22Rv1 (cell line): Measurements from ENCODE around the gene TFDP1.

ENCODE experiments used
- H3K27ac ChIP-seq: fragments of 450-650 bp; 2 replicates; pipeline ENCODE4 v1.5.1; 2017
- ZFX ChIP-seq: fragments of 450-650 bp; IDR thresholded peaks from 2 replicates; pipeline ENCODE4 v1.6.1; 2017; ENCODE audit warnings: antibody characterized with exemption, borderline replicate concordance
- TF ChIP-seq, protein P1 (sequence below): fragments of 450-650 bp; IDR thresholded peaks from 2 replicates; pipeline ENCODE4 v1.5.1; 2017; ENCODE audit warnings: mild to moderate bottlenecking

Gene TFDP1

DNA sequence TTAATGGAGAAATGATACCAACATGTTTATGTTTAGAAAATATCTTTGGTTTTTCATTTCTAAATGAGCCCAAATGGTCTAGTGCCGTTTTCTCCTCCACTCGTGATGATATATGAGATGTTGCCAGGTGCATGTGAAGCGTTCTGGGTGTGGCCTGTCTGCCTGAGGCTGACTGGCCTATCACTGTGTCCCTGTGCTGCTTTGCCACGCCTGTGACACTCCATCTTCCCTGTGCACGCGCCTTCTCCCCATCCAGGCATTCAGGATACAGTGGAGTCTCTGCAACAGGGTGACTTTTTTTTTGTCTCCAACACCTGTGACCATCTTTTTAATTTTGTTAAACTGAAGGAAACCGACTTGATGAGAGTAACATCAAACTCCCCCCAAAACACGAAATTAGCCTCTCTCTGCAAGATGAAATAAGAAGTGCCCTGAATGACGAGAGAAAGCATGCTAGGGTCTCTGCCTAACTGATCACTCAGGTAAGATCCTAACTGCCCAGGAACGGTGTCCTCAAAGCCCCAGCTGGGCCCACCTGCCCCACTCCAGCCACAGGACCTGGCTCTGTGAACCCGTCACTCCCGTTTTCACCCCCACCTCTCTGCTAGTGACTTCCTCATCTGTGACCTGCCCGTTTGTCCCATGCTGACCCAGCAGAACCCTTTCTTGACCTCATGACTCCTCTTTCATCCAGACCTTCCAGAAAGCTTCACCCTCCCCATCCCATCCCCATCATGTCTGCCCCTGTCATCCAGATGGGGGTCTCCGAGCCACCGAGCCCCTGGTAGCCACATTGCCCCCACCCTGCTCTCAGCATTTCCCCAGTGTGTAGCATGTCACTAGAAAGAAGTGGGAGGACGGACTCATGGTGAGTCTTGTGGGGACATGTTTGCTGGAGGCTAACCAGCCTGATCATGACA, 33.2 kb upstream of the TFDP1 start:
- H3K27ac ChIP-seq, result no peak overlapping the region
- TF ChIP-seq, protein P1, sequence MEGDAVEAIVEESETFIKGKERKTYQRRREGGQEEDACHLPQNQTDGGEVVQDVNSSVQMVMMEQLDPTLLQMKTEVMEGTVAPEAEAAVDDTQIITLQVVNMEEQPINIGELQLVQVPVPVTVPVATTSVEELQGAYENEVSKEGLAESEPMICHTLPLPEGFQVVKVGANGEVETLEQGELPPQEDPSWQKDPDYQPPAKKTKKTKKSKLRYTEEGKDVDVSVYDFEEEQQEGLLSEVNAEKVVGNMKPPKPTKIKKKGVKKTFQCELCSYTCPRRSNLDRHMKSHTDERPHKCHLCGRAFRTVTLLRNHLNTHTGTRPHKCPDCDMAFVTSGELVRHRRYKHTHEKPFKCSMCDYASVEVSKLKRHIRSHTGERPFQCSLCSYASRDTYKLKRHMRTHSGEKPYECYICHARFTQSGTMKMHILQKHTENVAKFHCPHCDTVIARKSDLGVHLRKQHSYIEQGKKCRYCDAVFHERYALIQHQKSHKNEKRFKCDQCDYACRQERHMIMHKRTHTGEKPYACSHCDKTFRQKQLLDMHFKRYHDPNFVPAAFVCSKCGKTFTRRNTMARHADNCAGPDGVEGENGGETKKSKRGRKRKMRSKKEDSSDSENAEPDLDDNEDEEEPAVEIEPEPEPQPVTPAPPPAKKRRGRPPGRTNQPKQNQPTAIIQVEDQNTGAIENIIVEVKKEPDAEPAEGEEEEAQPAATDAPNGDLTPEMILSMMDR, result no peak
- no peak for TF ChIP-seq ZFX

DNA sequence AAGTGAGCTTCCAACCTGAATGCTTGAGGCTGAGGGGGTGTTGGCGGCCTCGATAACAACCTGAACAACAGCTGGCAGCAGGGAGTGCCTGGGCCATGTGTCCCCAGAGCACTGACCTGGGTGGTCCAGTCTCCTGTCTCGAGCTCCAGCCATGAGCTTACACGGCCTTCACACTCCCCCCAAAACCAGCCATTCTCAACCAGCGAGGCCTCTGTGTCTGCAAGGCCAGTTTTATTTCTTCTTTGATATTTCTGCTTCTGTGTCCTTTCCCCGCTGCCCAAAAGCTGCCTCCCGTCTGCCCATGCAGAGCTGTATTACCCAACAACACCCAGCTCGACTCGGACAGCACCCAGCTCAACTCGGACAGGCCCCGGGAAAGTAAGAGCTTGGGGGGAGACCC, 32.5 kb upstream of the TFDP1 start:
- no peak overlapping the region for H3K27ac ChIP-seq
- TF ChIP-seq, protein P1, result no peak
- no peak for TF ChIP-seq ZFX

DNA sequence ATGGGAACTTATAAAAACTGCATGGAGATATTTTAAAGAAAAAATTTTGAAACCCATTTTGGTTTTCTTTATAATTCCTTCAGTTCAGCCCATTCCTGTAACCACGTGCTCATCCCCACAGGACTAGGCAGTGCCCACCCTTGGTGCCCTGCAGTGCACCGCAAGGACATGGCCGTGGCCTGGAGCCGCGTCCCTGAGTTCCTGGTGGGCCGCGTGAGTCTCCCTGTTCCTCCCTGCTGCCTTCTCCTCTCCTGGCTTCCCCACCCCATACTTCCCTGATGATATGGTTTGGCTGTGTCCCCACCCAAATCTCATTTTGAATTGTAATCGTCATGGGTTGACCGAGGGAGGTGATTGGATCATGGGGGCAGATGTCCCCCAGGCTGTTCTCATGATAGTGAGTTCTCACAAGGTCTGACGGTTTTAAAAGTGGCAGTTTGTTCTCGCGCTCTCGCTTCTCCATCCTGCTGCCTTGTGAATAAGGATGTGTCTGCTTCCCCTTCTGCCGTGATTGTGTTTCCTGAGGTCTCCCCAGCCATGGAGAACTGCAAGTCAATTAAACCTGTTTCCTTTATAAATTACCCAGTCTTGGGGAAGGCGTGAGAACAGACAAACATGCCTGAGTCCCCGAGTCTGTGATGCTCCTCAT, 31.6 kb upstream of the TFDP1 start:
- no peak for TF ChIP-seq ZFX
- TF ChIP-seq, protein P1, result no peak
- no peak overlapping the region for H3K27ac ChIP-seq

DNA sequence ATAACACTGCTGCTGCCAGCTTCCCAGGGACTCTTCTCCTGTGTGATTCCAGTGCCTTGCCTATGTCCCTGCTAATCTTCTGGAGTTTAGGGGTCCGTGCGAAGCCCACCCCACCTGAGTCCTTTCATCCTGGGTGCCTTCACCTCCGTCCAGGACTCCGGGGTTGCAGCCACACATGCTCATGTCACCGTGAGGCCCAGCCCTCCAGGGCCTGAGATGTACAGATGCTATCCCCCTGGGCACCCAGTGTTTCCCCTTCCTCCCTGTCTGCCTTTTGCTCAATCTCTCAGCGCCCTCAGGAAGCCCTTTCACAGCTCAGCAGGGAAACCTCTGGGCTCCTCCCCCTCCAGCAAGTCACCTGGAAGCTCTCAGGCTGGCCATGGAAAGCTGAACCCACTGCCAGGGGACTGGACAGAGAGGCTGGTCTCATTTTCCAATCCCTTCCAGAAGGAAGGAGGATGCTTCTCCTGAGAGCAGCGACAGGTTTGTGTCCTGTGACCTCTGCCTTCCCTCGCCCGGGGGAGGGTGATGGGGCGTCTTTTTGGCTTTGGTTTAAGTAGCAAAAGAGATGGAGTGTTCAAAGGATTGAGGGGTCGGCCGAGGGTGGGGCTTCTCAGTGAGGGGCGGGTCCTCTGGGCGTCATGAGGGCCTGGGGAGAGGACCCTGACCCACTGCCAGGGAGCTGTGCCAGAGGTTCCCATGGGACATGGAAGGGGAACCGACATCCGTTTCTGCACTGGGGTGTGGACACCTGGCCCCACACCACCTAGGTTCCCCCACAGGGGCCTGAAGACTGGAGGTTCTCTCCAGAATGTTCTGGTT, 30.8 kb upstream of the TFDP1 start:
- TF ChIP-seq, protein P1, result no peak
- TF ChIP-seq ZFX, result no peak
- H3K27ac ChIP-seq, result no peak overlapping the region

DNA sequence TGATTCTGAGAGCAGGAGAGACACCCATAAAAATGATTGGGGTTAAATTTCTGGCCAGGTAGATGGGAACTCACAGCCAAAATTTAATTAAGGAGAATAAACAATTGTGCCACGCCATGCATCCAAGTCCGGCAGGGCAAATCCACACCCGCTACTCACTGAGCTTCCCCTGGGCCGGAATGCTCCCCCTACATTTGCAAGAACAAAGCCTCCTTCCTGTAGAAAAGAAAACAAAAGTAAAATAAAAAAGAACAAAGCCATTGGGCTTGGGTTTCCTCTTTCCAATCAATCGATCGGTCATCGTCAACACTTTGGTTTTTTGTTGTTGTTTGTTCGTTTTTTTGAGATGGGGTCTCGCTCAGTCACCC, 30.2 kb upstream of the TFDP1 start:
- no peak for TF ChIP-seq ZFX
- H3K27ac ChIP-seq, result no peak overlapping the region

DNA sequence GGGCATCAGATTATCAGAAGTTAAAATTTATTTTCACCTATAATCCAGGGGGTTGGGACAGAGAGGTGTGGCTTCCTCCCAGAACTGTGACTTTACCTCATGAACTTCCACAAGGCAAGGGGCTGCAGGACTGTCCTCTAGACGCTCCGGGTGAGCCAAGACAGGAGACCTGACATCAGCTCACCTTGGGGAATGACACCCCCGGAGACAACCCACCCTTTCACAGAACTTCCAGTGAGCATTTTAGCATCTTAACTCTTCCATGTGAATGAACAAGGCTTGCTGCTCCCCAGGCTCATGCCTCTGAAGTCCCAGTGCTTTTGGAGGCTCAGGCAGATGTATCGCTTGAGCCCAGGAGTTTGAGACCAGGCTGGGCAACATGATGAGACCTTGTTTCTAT, 29.4 kb upstream of the TFDP1 start:
- TF ChIP-seq, protein P1, result no peak
- TF ChIP-seq ZFX, result no peak
- no peak overlapping the region for H3K27ac ChIP-seq

DNA sequence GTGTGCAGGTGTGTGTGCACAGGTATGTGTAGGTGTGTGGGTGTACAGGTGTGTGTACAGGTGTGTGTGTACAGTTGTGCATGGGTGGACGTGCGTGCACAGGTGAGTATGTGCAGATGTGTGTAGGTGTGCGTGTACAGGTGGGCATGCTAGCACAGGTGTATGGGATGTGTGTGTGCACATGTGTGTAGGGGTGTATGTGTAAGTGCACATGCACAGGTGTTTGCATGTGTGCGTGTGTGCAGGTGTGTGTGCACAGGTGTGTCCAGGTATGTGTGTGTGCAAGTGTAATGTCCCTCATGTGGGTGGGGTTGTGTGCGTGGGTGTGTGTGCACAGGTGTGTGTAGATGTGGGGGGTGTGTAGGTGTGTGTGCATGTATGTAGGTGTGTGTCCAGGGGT, 27.5 kb upstream of the TFDP1 start:
- H3K27ac ChIP-seq, result no peak overlapping the region
- TF ChIP-seq, protein P1, result no peak
- no peak for TF ChIP-seq ZFX
